ENCODE results near the gene MST1. TPM values are rescaled to one million over a fixed set of nuclear protein-coding genes. Genes with fewer than 3 reads are reported as not detected.
"Not testable (repeated sequence)": the region's sequence is repeated elsewhere in the genome, so short reads cannot be mapped to it uniquely, and the experiment has no call there.

The MST1 gene
- total RNA-seq, 4 donors from 2014 or later, result 0.10 to 4.8 (median 2.4) TPM

- H3K27me3 ChIP-seq; intact Hi-C loops (cut with DNase I; ENCODE audit: low total_unique reads); H3K4me3 ChIP-seq; H3K9me3 ChIP-seq; H3K27ac ChIP-seq; ATAC-seq; DNase-seq; in situ Hi-C loops (cut with MboI; ENCODE audit: low sequenced_read_pairs in 4 of 4): not testable (repeated sequence)
- peaks cover 0 to 38% of the 10 kb centered on the region in 2 donors for H3K36me3 ChIP-seq
- H3K4me1 ChIP-seq, result peaks cover 9 to 23% of the 10 kb centered on the region in 2 donors
Measured at GRCh38 chr3:49685103-49685502, 4.2 kb downstream of the MST1 start.

- H3K4me3 ChIP-seq; intact Hi-C loops (cut with DNase I; ENCODE audit: low total_unique reads); DNase-seq; H3K9me3 ChIP-seq; H3K27ac ChIP-seq; ATAC-seq; in situ Hi-C loops (cut with MboI; ENCODE audit: low sequenced_read_pairs in 4 of 4); H3K27me3 ChIP-seq: not testable (repeated sequence)
- Histone ChIP-seq H3K4me1 (peaks cover 6 to 20% of the 10 kb centered on the region in 2 donors), H3K36me3 (peaks cover 0 to 45% of the 10 kb centered on the region in 2 donors)
Measured at GRCh38 chr3:49684453-49684852, 4.8 kb downstream of the MST1 start.

GRCh38 chr3:49683162-49683561 is 6.1 kb downstream of the MST1 start:
- peaks cover 0 to 3% (median 0%) of the 10 kb centered on the region in 3 donors for H3K27me3 ChIP-seq
- in situ Hi-C loops (cut with MboI; ENCODE audit: low sequenced_read_pairs in 4 of 4), result no loop called here
- TF ChIP-seq CTCF (IDR thresholded peaks at IDR 0.05 in 4 of 5, conservative IDR thresholded peaks at IDR 0.05 in 1 of 5), result no peak
- TF ChIP-seq POLR2A (IDR thresholded peaks at IDR 0.05), result no peak

GRCh38 chr3:49681543-49681942 is 7.7 kb downstream of the MST1 start:
- intact Hi-C loops (cut with DNase I; ENCODE audit: low total_unique reads) (no loop called here), in situ Hi-C loops (cut with MboI; ENCODE audit: low sequenced_read_pairs in 4 of 4) (no loop called here)
- TF ChIP-seq CTCF (IDR thresholded peaks at IDR 0.05 in 4 of 5, conservative IDR thresholded peaks at IDR 0.05 in 1 of 5) (no peak), POLR2A (IDR thresholded peaks at IDR 0.05) (no peak)
- ATAC-seq (no peak), DNase-seq (no peak)
- Histone ChIP-seq H3K27me3 (peaks cover 0 to 3% (median 0%) of the 10 kb centered on the region in 3 donors), H3K4me3 (no peak overlapping the region), H3K4me1 (peaks cover 0 to 4% of the 10 kb centered on the region in 2 donors), H3K27ac (no peak overlapping the region), H3K36me3 (peaks cover 0 to 74% of the 10 kb centered on the region in 2 donors), H3K9me3 (no peaks in the 10 kb centered on the region)

More at GRCh38 chr3:49683162-49683561, 6.1 kb downstream of the MST1 start:
- peaks cover 0 to 57% of the 10 kb centered on the region in 2 donors for H3K36me3 ChIP-seq
- H3K27ac ChIP-seq, result no peak overlapping the region
- ATAC-seq (no peak), DNase-seq (no peak)
- no peak overlapping the region for H3K4me3 ChIP-seq
- intact Hi-C loops (cut with DNase I; ENCODE audit: low total_unique reads), result no loop called here
- H3K9me3 ChIP-seq, result no peaks in the 10 kb centered on the region
- peaks cover 0 to 12% of the 10 kb centered on the region in 2 donors for H3K4me1 ChIP-seq

GRCh38 chr3:49681232-49681522 is 8.1 kb downstream of the MST1 start:
- in situ Hi-C loops (cut with MboI; ENCODE audit: low sequenced_read_pairs in 4 of 4), result no loop called here
- TF ChIP-seq CTCF (IDR thresholded peaks at IDR 0.05 in 4 of 5, conservative IDR thresholded peaks at IDR 0.05 in 1 of 5) (no peak), POLR2A (IDR thresholded peaks at IDR 0.05) (no peak)
- intact Hi-C loops (cut with DNase I; ENCODE audit: low total_unique reads), result no loop called here

More at GRCh38 chr3:49681232-49681522, 8.1 kb downstream of the MST1 start:
- ATAC-seq (no peak), DNase-seq (no peak)
- no peak overlapping the region for H3K4me3 ChIP-seq
- H3K9me3 ChIP-seq, result no peaks in the 10 kb centered on the region
- H3K4me1 ChIP-seq, result peaks cover 0 to 2% of the 10 kb centered on the region in 2 donors
- H3K36me3 ChIP-seq, result peaks cover 0 to 77% of the 10 kb centered on the region in 2 donors
- H3K27ac ChIP-seq, result no peak overlapping the region
- peaks cover 0 to under 1% (median 0%) of the 10 kb centered on the region in 3 donors for H3K27me3 ChIP-seq

All from gastrocnemius medialis (tissue), 4 donors.